Right lobe of liver (tissue), 6 donors: ENCODE measurements around the gene CLHC1. TPM values are rescaled to one million over a fixed set of nuclear protein-coding genes. Genes with fewer than 3 reads are reported as not detected.

ENCODE experiments used
- ATAC-seq, 4 donors: fragments of 200-7000 bp; cut with Tn5 transposase; one replicate each; pipeline ENCODE4 v1.9.1; 2020; ENCODE audit warnings: mild to moderate bottlenecking in 4 of 4, moderate library complexity in 4 of 4
- DNase-seq, 3 donors: peaks; one replicate each; pipeline ENCODE4 v3.0.0-alpha.2; 2020
- H3K27ac ChIP-seq, 3 donors: fragments of 200-600 bp; one replicate each; pipeline ENCODE4 v1.8.0; 2022
- H3K27me3 ChIP-seq, 2 donors: fragments of 200-600 bp; one replicate each; pipeline ENCODE4 v1.8.0; 2022
- H3K36me3 ChIP-seq, 4 donors: fragments of 200-600 bp; sonication (generic) in 1 of 4; one replicate each; pipeline versions ENCODE4 v1.5.1 to v1.8.0; 2017 to 2022; ENCODE audit warnings: control low read depth in 1 of 4
- H3K4me1 ChIP-seq, 4 donors: fragments of 200-600 bp; sonication (generic) in 1 of 4; one replicate each; pipeline versions ENCODE4 v1.5.1 to v1.8.0; 2017 to 2022; ENCODE audit warnings: control low read depth in 1 of 4
- H3K4me3 ChIP-seq, 3 donors: fragments of 200-600 bp; one replicate each; pipeline ENCODE4 v1.8.0; 2022
- H3K9me3 ChIP-seq, 4 donors: fragments of 200-600 bp; sonication (generic) in 1 of 4; one replicate each; pipeline versions ENCODE4 v1.5.1 to v1.8.0; 2017 to 2022; ENCODE audit warnings: control low read depth in 1 of 4
- POLR2A ChIP-seq: fragments of 450-650 bp; IDR thresholded peaks from one replicate; pipeline ENCODE4 v1.6.1; 2017; ENCODE audit warnings: antibody characterized with exemption, mild to moderate bottlenecking
- WGBS: methylation state at CpG from one replicate; pipeline ENCODE4 v1.1.6; 2018; ENCODE audit warnings: low coverage, low lambda C conversion rate; ENCODE audit not compliant: insufficient coverage; ENCODE audit errors: missing lambda C conversion rate; 5-methylcytosine and 5-hydroxymethylcytosine counted together
- intact Hi-C, 2 donors: fragments of 100-400 bp; cut with DNase I; formaldehyde crosslinking; loops; one replicate each; pipeline versions ENCODE4 v1.11.2 to v1.14.1; 2022
- total RNA-seq, 6 experiments: library from RNA; depleted of rRNA in 2 of 6; stranded (reverse); fragments of >200 nt in 2 of 6; fragmentation: NEBNext Ultra II Directional in 3 of 6; extraction: Animal tissue kit (Norgen Biotek cat#: 25700) in 3 of 6; gene quantifications; one replicate each; pipeline versions ENCODE4 v1.1.0 to v1.2.4, GENCODE V29; 2016 to 2023
- TF ChIP-seq, protein P1 (sequence below), 4 donors: fragments of 200-600 bp in 3 of 4; fragments of 450-650 bp in 1 of 4; IDR thresholded peaks; one replicate each; pipeline versions ENCODE4 v1.5.1 to v1.8.0; 2016 to 2022; ENCODE audit warnings: antibody characterized with exemption in 4 of 4, mild to moderate bottlenecking in 2 of 4
- donor health status: DM: no; HTN: yes; CAD: no.
- donor health status: DM: no; HTN: no; CAD: no.
- donor health status: DM: no; HTN: no; CAD: no.
- donor health status: DM: no; HTN: yes; CAD: no.
- donor health status: DM: no; HTN: yes; CAD: no.

Gene CLHC1
- total RNA-seq, 6 experiments from 2014 or later = 1.5 to 5.0 (median 3.7) TPM

DNA sequence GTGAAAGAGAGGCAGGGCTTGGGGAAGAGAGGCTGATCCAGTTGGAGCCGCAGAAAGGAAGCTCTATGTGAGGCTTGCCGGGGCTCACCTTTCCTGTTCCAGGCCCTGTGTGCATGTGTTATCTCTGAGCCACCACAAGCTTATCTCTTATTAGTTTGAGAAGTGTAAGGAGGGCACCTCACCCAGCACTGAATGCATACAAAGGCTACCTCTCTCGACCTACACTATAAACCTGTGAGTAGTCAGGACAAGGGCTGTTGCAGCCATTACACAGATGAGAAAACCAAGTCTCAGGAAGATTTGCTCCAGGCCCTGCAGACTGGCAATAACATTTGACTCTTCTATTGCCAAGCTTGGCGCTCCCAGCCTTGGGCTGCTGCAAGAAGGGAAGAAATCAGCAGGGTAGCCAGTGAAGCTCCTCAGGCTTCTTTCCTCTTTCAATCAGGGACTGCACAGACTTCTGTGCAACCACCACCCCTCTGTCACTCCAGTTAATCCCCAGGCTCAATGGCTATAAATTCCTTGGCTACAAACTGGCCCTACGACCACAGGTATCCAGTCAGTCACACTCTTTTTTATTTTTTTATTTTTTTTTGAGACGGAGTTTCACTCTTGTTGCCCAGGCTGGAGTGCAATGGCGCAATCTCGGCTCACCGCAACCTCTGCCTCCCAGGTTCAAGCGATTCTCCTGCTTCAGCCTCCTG is 73.8 kb downstream of the CLHC1 start:
- WGBS = 63% methylated on average over 9 of the region's 10 CpGs
- ATAC-seq (peak in 2 of 4 donors; percentile 19 to 29), DNase-seq (no peak)
- H3K4me3 ChIP-seq = no peak overlapping the region
- H3K36me3 ChIP-seq = no peaks in the 10 kb centered on the region
- H3K9me3 ChIP-seq = no peaks in the 10 kb centered on the region
- intact Hi-C loops = loop anchor here in 1 of 2 donors (10.0 kb wide), 1 partner anchor 133 kb away; no protein-coding TSS in a partner anchor
- H3K4me1 ChIP-seq = peaks cover 0 to 1% (median 0%) of the 10 kb centered on the region in 4 donors
- H3K27ac ChIP-seq = no peak overlapping the region
- TF ChIP-seq POLR2A = no peak
- TF ChIP-seq, protein P1, sequence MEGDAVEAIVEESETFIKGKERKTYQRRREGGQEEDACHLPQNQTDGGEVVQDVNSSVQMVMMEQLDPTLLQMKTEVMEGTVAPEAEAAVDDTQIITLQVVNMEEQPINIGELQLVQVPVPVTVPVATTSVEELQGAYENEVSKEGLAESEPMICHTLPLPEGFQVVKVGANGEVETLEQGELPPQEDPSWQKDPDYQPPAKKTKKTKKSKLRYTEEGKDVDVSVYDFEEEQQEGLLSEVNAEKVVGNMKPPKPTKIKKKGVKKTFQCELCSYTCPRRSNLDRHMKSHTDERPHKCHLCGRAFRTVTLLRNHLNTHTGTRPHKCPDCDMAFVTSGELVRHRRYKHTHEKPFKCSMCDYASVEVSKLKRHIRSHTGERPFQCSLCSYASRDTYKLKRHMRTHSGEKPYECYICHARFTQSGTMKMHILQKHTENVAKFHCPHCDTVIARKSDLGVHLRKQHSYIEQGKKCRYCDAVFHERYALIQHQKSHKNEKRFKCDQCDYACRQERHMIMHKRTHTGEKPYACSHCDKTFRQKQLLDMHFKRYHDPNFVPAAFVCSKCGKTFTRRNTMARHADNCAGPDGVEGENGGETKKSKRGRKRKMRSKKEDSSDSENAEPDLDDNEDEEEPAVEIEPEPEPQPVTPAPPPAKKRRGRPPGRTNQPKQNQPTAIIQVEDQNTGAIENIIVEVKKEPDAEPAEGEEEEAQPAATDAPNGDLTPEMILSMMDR (IDR thresholded peaks at IDR 0.05) = no peak
- H3K27me3 ChIP-seq = no peaks in the 10 kb centered on the region

DNA sequence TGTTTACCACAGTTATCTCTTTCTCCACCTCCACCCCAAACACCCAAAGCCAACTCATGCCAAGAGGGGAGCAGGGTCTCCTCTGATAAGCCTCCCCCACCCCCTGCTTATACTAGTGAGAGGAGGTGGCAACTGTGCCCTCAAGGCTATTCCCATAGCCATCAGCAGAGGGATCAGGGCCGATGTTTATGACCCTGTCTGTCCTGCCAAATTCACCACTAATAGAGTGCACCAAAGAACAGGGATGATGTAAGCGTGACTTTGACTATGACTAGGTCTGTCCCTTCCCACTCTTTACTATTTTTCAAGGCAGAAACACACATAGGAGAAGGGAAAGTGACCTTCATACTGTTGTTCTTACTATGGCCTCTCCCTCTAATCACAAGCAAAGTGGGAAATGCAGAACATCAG is 74.6 kb downstream of the CLHC1 start:
- Histone ChIP-seq H3K36me3 (no peaks in the 10 kb centered on the region), H3K9me3 (no peaks in the 10 kb centered on the region), H3K4me1 (no peaks in the 10 kb centered on the region), H3K4me3 (no peak overlapping the region), H3K27ac (no peak overlapping the region), H3K27me3 (no peaks in the 10 kb centered on the region)
- intact Hi-C loops = loop anchor here in 1 of 2 donors (10.0 kb wide), 1 partner anchor 133 kb away; no protein-coding TSS in a partner anchor
- WGBS = 55% methylated on average over 2 of the region's 2 CpGs
- DNase-seq (no peak), ATAC-seq (peak in 2 of 4 donors; percentile 41 to 51)
- TF ChIP-seq, protein P1 (IDR thresholded peaks at IDR 0.05) = no peak
- no peak for TF ChIP-seq POLR2A

DNA sequence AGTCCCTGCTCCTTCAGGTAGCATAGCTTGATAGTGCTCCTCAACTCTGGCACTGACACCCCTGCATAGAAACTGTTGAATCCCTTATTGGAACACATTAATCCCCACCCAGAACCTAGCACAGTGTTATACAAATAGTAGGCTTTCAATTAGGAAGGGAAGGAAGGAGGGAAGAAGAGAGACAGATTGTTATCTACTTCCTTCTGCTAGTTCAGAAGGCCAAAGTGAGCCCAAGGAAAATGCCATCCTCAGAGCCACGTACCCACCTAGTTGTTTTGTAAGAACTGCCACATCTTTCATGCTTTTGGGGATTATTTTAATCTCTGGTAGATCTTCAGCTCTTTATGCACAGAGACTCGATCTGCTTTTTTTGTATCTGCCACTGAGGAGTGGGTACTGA is 75.1 kb downstream of the CLHC1 start:
- Histone ChIP-seq H3K36me3 (no peaks in the 10 kb centered on the region), H3K4me3 (no peak overlapping the region), H3K27me3 (no peaks in the 10 kb centered on the region), H3K27ac (no peak overlapping the region), H3K9me3 (no peaks in the 10 kb centered on the region), H3K4me1 (no peaks in the 10 kb centered on the region)
- intact Hi-C loops = loop anchor here in 1 of 2 donors (10.0 kb wide), 1 partner anchor 132 kb away; no protein-coding TSS in a partner anchor
- ATAC-seq = no peak
- no peak for DNase-seq
- TF ChIP-seq, protein P1 (IDR thresholded peaks at IDR 0.05) = no peak
- no peak for TF ChIP-seq POLR2A
- WGBS = 80% methylated on average over 1 of the region's 2 CpGs

DNA sequence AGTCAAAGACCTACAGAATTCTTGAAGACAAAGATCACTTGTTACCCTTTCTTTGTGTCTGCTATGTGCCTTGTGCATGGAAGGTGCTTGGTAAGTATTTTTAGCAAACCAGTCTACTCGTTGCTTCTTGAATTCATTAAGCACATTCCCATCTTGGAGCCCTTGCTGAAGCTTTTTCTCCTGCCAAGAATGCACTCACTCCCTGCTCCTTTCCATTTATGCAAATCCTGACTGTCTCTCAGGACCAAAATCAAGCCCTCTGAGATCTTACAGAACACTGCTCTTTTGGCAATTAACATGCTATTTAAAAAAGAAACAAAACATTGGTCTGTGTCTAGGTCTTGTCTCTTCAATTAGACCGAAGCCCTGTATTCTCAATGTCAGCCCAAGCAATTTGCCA is 75.8 kb downstream of the CLHC1 start:
- DNase-seq = no peak
- TF ChIP-seq, protein P1 (IDR thresholded peaks at IDR 0.05) = no peak
- TF ChIP-seq POLR2A = no peak
- Histone ChIP-seq H3K27me3 (no peaks in the 10 kb centered on the region), H3K9me3 (no peaks in the 10 kb centered on the region), H3K4me1 (no peaks in the 10 kb centered on the region), H3K4me3 (no peak overlapping the region), H3K27ac (no peak overlapping the region), H3K36me3 (no peaks in the 10 kb centered on the region)
- 67% methylated on average over 2 of the region's 2 CpGs for WGBS
- intact Hi-C loops = loop anchor here in 1 of 2 donors (10.0 kb wide), 1 partner anchor 132 kb away; no protein-coding TSS in a partner anchor
- ATAC-seq = no peak
